Activated CD8-positive, alpha-beta memory T cell treated with anti-CD3 and anti-CD28 coated beads, Interleukin-2, amount 50 U/mL, for 1 hour (primary cell): ENCODE measurements around the gene STXBP5L.
"Not testable (repeated sequence)": the region's sequence is repeated elsewhere in the genome, so short reads cannot be mapped to it uniquely, and the experiment has no call there.

Experiments
- DNase-seq: peaks from one replicate; pipeline ENCODE4 v3.0.0-alpha.2; 2020; ENCODE audit errors: extremely low read depth

Gene STXBP5L

DNA sequence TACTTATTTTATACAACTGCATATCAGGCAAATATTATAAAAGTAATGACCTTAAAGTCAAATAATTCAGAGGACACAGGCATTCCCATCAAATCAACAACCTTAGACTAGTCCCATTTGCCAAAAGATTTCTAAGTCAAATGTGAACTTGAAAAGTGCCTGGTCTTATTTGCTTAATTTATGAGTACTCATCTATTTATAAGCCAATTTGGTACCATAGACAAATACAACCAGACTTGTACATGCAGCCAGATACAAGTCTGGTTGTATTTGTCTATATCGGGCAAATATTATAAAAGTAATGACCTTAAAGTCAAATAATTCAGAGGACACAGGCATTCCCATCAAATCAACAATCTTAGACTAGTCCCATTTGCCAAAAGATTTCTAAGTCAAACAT, 322.2 kb downstream of the STXBP5L start:
- not testable (repeated sequence) for DNase-seq

DNA sequence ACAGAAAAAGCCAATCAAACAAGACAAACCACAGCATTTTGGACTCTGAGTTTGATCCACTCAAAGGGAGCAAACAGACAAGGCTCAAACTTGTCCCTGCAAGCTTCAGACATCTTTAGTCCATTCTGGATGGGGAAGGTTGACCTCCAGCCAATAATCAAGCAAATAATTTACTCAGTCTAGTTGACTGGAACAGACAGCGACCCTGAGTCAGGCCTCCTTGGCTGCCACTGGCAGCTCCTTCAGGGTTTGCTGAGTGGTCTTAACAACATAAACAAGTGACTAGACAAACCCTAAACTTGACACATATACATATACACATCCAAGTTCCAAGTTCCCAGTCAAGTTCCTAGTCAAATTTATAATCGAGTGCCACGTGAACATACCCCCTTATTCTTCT, 323.9 kb downstream of the STXBP5L start:
- DNase-seq: no peak

DNA sequence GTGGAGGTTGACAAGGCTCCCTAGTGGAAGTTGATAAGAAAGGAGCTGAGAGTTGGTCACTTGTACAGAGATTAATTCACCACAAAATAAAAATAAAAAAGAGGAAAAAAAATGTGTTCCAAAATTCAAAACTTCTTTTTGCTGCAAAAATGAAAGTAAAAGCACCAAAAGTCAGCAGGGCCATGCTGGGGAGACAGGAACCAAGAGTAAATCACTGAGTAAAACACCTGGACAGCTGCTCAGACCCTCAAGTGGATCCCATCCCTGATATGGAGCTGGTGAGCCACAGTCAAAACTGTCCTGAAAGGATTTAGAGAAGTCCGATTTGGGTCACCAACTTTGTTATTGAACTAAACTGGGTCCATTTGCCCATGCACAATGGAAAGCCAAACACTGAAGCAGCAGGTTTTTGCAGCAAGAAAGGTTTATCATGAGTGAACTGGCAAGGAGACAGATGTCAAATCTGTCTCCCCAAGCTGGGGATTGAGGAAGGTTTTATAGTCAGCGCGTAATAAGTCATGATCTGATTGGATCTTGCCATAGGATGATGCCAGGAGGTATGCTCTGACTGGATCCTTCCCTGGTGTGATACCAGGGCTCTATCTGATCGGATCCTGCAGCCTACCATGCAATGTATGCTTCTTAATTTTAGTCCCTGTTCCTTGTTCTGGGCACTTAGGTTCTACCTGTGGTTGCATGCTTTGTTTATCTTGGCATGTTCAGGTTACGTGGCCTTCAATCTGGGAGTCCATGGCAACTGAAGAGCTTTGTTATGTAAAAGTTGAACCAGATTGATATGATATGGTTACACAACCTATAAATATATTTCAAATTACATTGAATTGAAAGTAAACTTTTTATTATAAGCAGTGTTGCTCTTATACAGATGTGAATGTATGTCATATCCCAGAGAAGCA, 324.6 kb downstream of the STXBP5L start:
- no peak for DNase-seq

DNA sequence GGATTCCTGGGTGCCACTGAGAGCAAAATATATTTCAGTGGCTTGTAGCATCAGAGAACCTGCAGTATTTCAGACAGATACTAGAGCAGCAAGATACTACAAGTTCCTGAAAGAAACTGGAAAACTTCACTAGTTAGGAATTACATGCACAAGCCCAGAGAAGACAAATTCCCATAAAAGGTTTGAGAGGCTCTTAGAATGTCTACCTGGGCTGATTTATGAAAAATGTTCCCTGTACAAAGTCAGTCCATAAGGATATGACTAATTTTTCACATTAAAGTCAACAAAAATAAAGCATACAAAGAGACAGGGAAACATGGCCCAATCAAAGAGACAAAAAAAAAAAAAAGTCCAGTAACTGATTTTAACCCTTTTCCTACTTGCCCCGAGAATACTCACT, 335.2 kb downstream of the STXBP5L start:
- DNase-seq: no peak

DNA sequence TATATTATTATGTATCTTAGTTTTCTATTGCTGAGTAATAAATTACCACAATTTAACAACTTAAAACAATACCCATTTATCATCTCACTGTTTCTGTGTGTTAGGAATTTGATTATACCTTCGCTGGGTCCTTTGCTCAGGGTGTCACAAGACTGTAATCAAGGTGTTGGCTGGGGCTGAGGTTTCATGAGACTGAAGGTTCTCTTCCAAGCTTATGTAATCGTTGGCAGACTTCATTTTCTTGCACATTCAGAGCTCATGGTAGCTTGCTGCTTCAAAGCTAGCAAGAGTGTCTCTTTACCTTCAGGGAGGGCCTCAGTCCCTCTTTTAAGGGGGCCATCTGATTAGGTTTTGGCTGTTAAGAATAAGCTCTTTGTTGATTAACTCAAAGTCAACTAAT, 344.7 kb downstream of the STXBP5L start:
- DNase-seq: no peak

DNA sequence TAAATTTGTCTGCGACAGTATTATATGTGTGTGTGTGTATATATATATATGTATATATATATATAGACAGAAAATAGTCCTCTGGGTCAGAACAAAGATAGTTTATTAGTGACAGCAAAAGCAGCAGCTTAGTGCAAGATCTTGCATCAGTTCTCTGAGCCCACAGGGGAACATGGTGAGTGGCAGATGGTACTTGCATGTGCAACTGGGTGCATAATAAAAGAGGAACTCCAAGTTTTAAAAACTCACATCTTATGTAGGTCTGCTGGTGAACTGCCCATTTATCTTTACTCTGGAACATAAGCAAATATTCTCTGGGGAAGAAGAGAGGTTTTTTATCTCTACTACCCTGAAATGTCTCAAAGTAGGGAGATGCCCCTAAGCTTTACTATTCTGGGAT, 361.4 kb downstream of the STXBP5L start:
- DNase-seq: no peak

DNA sequence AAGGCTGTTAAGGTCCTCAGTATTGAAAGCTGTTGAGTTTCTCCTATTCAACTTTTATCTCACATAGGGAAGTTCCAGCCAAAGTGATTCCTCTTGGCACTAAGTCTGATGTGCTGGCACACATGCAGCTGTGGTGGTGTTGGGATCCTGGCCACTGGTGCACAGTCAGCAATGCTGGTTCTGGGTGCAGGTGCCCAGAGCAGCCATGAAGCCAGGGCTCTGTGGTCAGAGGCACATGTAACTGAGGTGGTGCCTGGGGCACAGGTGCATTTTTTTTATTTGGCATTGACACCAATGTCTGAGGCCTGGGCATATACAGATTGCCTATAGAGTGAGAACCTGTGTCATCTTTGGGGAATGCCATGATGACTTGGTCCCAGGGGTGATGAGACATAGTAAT, 366.4 kb downstream of the STXBP5L start:
- DNase-seq: no peak

DNA sequence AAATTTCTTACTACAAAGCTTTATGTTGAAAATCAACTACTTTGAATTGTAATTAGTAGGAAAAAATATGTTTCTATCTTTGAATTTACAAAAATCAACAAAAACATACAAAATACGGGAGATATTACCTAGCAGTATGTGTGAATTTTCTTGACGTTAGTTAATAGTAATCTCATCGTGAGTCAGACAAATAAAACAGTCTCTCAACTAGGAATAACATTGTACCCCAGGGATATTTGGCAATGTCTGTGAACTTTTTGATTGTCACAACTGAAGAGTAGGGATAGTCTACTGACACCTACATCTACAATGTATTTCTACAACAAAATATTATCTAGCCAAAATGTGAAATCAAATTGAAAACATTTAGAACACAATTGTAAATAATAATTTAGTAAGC, 387.4 kb downstream of the STXBP5L start:
- no peak for DNase-seq

DNA sequence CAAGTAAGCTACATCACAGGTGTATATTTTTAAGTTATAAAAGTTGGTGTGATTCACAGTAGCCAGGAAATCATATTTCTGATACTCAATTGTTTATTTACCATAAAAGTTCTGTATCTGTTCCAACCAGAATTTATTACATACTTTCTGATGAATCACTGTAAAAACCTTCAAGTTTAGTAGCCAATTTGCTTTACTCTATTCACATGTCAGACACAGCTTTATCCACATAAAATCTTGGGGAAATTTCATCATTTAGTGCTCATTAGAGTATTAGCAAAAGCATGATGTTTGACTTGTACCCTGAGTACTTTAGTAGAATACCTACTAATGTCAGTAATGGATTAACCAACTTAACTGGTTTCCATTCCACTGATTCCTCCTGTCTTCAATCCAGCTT, 388.0 kb downstream of the STXBP5L start:
- no peak for DNase-seq

DNA sequence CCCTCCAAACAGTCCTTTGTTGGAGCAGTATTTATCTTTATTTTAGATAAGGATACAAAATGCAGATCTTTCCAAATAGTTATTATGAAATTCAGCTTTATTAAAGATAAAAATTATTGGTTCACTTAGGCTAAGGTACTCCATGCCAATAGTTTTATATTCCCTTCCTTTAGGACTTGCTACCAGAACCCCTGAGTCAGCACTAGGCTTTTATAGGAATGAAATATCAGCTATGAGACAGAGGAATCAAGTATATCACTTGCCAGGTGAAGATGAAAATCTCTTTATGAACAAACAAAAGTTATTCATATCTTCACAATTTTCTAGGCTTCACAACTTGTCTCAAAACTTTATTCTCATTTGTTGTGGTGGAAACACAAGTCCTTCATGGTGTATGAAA, 416.3 kb downstream of the STXBP5L start:
- no peak for DNase-seq

DNA sequence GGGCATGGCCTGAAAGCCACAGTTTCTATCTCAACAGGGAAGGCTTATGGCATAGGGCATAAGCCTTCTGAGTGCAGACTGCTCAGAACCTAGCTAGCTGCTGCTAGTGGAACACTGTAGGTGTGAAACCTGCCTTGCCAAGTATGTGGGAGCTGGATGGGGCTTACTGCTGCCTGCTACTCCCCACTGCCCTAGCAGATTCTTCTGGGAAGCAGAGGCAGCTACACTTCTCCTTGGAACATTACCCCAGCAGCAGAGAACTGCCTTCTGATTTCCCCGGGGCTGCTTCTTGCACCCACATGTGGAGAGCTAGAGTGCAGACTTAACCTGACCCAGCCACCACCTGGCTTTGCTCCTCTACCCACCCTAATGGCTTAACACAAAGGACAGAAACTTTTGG, 422.1 kb downstream of the STXBP5L start:
- DNase-seq: no peak

DNA sequence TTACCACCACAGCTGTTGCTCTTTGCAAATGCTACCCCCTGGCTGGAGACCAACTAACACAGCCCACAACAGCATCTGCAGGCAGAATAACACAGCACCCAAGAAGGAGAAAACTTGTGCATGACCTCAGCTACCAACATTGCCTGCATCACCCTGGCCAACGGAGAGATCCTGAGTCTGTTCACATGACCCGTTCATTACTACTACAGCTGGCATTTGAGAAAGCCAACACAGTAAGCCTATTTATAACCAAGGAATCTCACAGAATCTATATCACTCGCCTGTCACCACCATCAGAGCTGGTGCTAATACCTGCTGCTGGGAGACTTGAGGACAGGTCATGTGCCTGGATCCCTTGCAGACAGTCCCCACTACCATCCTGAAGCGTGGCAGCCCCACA, 422.6 kb downstream of the STXBP5L start:
- no peak for DNase-seq

DNA sequence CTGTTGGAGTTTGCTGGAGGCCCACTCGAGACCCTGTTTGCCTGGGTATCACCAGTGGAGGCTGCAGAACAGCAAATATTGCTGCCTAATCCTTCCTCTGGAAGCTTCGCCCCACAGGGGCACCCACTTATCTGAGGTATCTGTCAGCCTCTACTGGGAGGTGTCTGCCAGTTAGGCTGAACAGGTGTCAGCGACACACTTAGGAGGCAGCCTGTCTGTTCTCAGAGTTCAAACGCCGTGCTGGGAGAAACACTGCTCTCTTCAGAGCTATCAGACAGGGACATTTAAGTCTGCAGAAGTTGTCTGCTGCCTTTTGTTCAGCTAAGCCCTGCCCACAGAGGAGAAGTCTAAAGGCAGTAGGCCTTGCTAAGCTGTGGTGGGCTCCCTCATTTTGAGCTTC, 448.0 kb downstream of the STXBP5L start:
- not testable (repeated sequence) for DNase-seq

DNA sequence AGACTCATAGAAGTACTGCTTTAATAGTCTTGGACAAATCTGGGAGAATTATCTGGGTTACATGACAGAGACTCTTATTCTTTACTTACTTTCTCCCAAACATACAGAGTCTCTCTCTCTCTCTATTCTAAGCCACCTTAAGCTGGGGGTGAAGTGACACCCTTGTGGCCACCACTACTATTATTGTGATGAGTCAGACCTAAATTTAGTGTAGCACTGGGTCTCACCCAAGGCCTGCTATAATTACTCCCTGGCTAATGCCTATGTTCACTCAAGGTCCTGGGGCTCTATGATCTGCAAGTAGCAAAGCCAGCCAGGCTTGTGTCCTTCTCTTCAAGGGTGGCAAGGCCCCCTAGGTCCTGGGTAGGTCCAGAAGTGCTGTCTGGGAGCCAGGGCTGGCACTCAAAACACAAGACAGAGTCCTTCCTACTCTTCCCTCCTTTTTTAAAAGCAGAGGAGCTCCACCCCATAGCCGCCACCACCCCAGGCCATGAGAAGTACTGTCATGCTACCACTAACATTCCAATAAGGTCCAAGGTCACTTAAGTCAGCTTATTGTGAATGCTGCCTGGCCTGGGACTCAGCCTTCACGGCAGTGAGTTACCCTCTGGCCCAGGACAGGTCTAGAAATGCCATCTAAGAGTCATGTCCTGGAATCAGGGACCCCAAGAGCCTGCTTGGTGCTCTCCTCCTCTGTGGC, 454.2 kb downstream of the STXBP5L start:
- DNase-seq: no peak

DNA sequence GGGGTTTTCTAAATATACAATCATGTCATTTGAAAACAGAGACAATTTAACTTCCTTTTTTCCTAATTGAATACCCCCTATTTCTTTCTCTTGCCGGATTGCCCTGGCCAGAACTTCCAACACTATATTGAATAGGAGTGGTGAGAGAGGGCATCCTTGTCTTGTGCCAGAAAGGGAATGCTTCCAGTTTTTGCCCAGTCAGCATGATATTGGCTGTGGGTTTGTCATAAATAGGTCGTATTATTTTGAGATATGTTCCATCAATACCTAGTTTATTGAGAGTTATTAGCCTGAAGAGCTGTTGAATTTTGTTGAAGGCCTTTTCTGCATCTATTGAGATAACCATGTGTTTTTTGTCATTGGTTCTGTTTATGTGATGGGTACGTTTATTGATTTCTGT, 480.3 kb downstream of the STXBP5L start:
- DNase-seq: not testable (repeated sequence)

DNA sequence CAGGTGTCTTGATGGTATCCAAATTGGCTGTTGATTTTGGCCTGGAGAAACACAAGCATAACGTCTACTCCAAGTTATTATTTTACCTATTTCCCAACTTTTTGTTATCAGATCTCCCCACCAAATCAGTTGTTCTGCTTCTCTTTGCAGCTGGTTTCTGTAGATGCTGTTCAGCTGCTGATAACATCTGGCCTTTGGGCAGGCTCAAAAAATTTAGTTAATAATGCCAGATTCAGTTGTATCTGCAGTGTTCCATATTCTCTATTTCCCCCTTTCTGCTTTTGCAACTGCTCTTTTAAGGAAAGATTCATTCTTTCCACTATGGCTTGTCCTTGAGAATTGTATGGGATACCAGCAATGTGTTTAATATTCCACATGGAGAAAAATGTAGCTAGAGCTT, 488.0 kb downstream of the STXBP5L start:
- DNase-seq: not testable (repeated sequence)

DNA sequence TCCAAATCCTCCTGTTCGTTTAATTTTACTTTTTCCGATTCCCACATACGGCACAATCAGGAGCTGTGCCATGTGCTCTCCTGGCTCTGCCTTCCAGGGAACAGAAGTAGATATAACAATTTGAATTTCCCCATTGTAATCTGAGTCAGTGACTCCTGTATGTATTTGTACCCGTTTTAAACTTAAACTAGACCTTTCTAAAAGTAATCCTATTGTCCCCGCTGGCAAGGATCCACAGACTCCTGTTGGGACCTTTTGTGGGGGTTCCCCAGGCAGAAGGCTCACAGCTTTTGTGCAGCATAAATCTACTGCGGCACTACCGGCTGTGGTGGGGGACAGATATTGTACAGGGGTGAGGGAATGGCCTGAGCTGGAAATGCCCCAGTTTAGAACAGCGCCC, 490.0 kb downstream of the STXBP5L start:
- not testable (repeated sequence) for DNase-seq

DNA sequence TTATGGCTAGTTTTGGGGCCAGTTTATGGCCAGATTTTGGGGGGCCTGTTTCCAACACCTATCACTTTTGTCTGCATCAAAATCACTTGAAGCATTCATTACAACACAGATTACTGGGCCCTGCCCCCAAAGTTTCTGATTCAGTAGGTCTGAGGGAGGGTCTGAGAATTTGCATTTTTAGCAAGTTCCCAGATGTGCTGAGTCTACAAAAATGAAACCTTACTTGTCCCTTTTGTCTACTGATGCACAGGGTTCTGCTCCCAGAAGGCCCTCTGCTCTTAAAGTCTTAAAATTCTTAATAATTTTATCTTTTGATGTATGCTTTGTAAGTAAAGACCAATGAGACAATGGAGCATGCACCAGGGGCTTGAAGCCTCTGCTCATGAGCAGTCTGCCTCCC, 491.8 kb downstream of the STXBP5L start:
- no peak for DNase-seq

DNA sequence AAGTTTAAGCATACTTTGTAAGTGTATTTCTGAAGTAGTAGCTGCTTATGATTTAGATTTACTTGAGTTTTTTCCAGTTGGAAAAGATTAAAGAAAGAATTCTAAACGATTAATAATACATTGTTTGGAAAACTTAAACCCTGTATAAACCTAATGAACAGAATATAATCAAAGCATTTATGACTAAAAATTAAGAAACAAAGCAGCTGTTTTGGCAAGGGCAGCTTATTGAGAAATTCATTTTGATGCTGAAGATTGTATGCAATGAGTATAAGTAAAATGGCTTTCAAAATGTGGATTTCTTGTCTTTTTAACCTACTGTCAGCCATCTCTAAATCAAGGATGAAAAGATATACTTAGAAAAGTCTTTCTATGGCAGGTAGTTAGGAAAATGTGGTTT, 497.6 kb downstream of the STXBP5L start:
- DNase-seq: no peak

DNA sequence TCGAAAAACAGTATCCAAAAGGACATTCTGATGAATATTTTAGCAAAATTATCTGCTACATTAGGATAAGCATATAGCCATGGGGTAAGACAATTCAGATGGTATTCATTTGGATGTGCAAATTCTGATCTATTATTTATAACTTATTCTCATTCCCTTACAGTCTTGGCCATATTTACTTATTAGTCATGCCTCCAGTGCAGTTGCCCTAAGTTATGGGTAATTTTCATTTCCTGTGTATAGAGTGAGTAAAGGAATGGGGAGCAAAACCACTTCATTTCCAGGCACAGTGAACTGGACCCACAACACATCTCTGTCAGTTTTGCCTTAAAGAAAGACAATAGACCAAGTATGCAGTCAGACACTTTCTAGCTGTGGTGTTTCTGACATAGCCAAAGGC, 503.5 kb downstream of the STXBP5L start:
- DNase-seq: no peak

DNA sequence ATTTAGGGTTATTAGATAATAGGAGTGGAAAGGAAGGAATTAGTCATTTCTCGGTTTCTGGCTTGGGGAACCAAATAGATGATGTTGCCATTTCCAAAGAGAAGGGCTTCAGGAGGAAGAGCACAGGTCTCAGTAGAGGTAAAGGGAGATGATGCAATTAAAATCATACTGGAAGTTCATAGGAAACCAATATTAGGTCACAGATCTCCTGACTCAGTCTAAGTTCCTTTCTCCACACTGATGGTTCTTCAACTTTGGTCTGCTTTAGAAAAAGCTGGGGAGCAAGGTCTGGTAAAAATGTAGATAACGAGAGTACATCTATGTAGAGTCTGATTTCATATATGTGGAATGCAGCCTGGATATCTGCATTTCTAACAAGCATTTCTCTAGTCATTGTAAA, 506.9 kb downstream of the STXBP5L start:
- no peak for DNase-seq

DNA sequence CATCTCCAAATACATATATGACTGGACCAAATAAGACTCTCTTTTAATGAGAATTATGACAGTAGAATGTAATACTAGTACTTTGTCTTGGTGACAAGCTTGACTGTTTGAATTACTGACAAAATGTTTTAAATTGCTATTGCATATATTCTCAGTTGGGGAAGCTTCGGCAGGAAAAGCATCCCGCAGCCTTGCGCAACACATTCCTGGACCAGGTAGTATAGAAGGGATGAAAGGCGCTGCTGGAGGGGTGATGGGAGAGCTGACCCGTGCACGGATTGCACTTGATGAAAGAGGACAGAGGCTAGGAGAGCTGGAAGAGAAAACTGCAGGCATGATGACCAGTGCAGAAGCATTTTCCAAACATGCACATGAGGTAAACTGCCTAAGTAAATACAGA, 510.2 kb downstream of the STXBP5L start:
- no peak for DNase-seq

DNA sequence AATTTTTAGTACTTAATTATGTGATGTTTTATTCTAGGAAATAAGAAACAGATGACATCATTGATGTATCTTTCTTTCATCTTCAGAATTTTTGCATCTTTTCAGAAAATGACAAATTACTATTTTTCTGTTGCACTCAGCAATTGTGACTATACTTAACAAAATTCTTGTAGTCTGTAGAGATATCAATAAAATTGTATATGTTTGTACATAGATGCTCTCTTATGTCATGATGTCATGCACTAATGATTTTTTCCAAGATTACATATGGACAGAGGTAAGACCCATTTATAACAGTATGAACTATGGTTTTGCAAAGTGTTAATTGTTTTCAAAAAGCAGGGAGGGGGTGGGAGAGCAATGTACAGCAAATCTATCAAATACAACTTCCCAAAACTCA, 516.5 kb downstream of the STXBP5L start:
- no peak for DNase-seq
